Endothelial cell of umbilical vein (primary cell): ENCODE measurements around the gene PSKH1. TPM values are rescaled to one million over a fixed set of nuclear protein-coding genes. Genes with fewer than 3 reads are reported as not detected.

Experiments used
- BruUV-seq: library from RNA; stranded (reverse); fragments of 400-500 nt; replicated peaks from 2 replicates; lab custom pipeline; 2021; lab: Mats Ljungman, UMichigan
- CTCF ChIA-PET: fragments of 300-600, 350-600 bp; sonication (Branson Sonifier 250); formaldehyde crosslinking; loops from one replicate; lab custom pipeline; 2021; ENCODE audit warnings: antibody characterized with exemption, inconsistent platforms; lab: Charles Lee
- POLR2A ChIA-PET: fragments of 300-600, 350-600 bp; sonication (Branson Sonifier 250); formaldehyde crosslinking; loops from one replicate; lab custom pipeline; 2021; ENCODE audit warnings: antibody characterized with exemption, inconsistent platforms; lab: Charles Lee
- DNase-seq: peaks from one replicate; pipeline ENCODE4 v3.0.0-alpha.2; 2011; ENCODE audit warnings: low read depth, low spot score
- FAIRE-seq: peaks from 2 replicates; lab custom pipeline; 2011; peaks lifted over from hg19 to GRCh38; lab: Jason Lieb, UNC
- H2AFZ ChIP-seq: 2 replicates; pipeline ENCODE4 v1.6.0; 2012; ENCODE audit warnings: low read depth, low read length, control low read depth, inconsistent platforms
- H3K27ac ChIP-seq: 2 replicates; pipeline ENCODE4 v1.5.1; 2011; ENCODE audit warnings: low read depth, mild to moderate bottlenecking, control low read depth, low read length, moderate library complexity; ENCODE audit not compliant: insufficient read depth
- H3K27me3 ChIP-seq, 2 experiments: 2 replicates each; pipeline versions ENCODE4 v1.6.0 to v1.6.1; 2011; ENCODE audit warnings: low read length in 2 of 2, mixed read lengths in 1 of 2; ENCODE audit not compliant: control insufficient read depth in 2 of 2, insufficient read depth in 2 of 2
- H3K36me3 ChIP-seq, 2 experiments: 2 replicates in 1 of 2; 3 replicates in 1 of 2; pipeline ENCODE4 v1.5.1; 2011; ENCODE audit warnings: low read length in 2 of 2, mild to moderate bottlenecking in 1 of 2, moderate library complexity in 1 of 2; ENCODE audit not compliant: control insufficient read depth in 2 of 2, insufficient read depth in 2 of 2; ENCODE audit errors: extremely low read depth in 1 of 2
- H3K4me1 ChIP-seq: 3 replicates; pipeline ENCODE4 v1.5.1; 2011; ENCODE audit warnings: mild to moderate bottlenecking, low read length; ENCODE audit not compliant: control insufficient read depth, insufficient read depth; ENCODE audit errors: extremely low read depth
- H3K4me2 ChIP-seq: 2 replicates; pipeline ENCODE4 v1.6.1; 2011; ENCODE audit warnings: low read length, control low read depth, mixed read lengths; ENCODE audit not compliant: insufficient read depth
- H3K4me3 ChIP-seq, 3 experiments: fragments of 200-600 bp in 1 of 3; sonication (generic), shearing (Covaris generic) in 1 of 3; replicated peaks in 1 of 3; 2 replicates each; pipeline ENCODE4 v1.5.1; 2011 to 2016; ENCODE audit warnings: control low read depth in 3 of 3, low read length in 3 of 3, mild to moderate bottlenecking in 2 of 3, inconsistent platforms in 1 of 3, low read depth in 1 of 3, moderate library complexity in 1 of 3; ENCODE audit not compliant: insufficient read depth in 1 of 3
- H3K79me2 ChIP-seq: 2 replicates; pipeline ENCODE4 v1.6.0; 2012; ENCODE audit warnings: low read length, inconsistent platforms; ENCODE audit not compliant: control insufficient read depth, insufficient read depth
- H3K9ac ChIP-seq: replicated peaks from 2 replicates; pipeline ENCODE3; 2011; ENCODE audit warnings: low read length, control low read depth; ENCODE audit not compliant: insufficient read depth; ENCODE audit errors: extremely low read depth
- H3K9me1 ChIP-seq: replicated peaks from 3 replicates; pipeline ENCODE4 v1.6.0; 2011; ENCODE audit warnings: mild to moderate bottlenecking, low read length; ENCODE audit not compliant: control insufficient read depth, insufficient read depth; ENCODE audit errors: extremely low read depth
- H3K9me3 ChIP-seq: replicated peaks from 2 replicates; pipeline ENCODE4 v1.5.1; 2012; ENCODE audit warnings: low read length, inconsistent platforms; ENCODE audit not compliant: control insufficient read depth, insufficient read depth
- H4K20me1 ChIP-seq: replicated peaks from 2 replicates; pipeline ENCODE3; 2011; ENCODE audit warnings: mild to moderate bottlenecking, low read length; ENCODE audit not compliant: control insufficient read depth, insufficient read depth; ENCODE audit errors: extremely low read depth
- EZH2 ChIP-seq: IDR thresholded peaks from 2 replicates; pipeline ENCODE4 v1.6.1; 2012; ENCODE audit warnings: borderline replicate concordance, low read depth, mild to moderate bottlenecking, moderate library complexity, low read length, inconsistent platforms; ENCODE audit not compliant: severe bottlenecking
- FOS ChIP-seq: IDR thresholded peaks from 2 replicates; pipeline ENCODE4 v1.6.1; 2011; ENCODE audit warnings: mild to moderate bottlenecking, low read length, moderate library complexity, borderline replicate concordance; ENCODE audit not compliant: insufficient read depth
- GATA2 ChIP-seq: IDR thresholded peaks from 2 replicates; pipeline ENCODE4 v1.7.0; 2011; ENCODE audit warnings: low read depth, mild to moderate bottlenecking, moderate library complexity, mixed read lengths, low read length; ENCODE audit not compliant: insufficient read length, insufficient read depth
- JUN ChIP-seq: IDR thresholded peaks from 2 replicates; pipeline ENCODE4 v1.6.1; 2011; ENCODE audit warnings: borderline replicate concordance, low read depth; ENCODE audit not compliant: insufficient read length, insufficient read depth
- MYC ChIP-seq: IDR thresholded peaks from one replicate; pipeline ENCODE4 v1.6.1; 2011; ENCODE audit warnings: mild to moderate bottlenecking, low read depth, low read length
- POLR2A ChIP-seq: IDR thresholded peaks from 2 replicates; pipeline ENCODE4 v1.6.1; 2012; ENCODE audit warnings: low read depth, mild to moderate bottlenecking, control low read depth, low read length
- POLR2AphosphoS5 ChIP-seq: IDR thresholded peaks from 2 replicates; pipeline ENCODE4 v1.6.1; 2012; ENCODE audit warnings: low read depth, mild to moderate bottlenecking, control low read depth, low read length, moderate library complexity; ENCODE audit not compliant: insufficient read depth
- dilution Hi-C: fragments of 300-500 bp; cut with MboI; formaldehyde crosslinking; loops from one replicate; pipeline ENCODE4 v1.15.0; 2019; ENCODE audit warnings: low sequenced_read_pairs; ENCODE audit not compliant: extremely low pct_ligation_motif_present
- intact Hi-C: fragments of 100-400 bp; cut with micrococcal nuclease; formaldehyde crosslinking; loops from one replicate; pipeline ENCODE4 v1.10.0; 2022
- polyA plus RNA-seq, 4 experiments: library from polyadenylated mRNA; depleted of rRNA in 3 of 4; stranded (reverse) in 3 of 4; unstranded in 1 of 4; fragments of >200 nt; gene quantifications; 2 replicates each; pipeline versions ENCODE4 v1.2.1 to v1.2.3, GENCODE V29; 2011 to 2012; ENCODE audit warnings: missing spikeins in 1 of 4
- total RNA-seq: library from RNA; stranded (reverse); gene quantifications from 2 replicates; pipeline ENCODE4 v1.2.3, GENCODE V29; 2021
- TF ChIP-seq, protein P1 (sequence below): IDR thresholded peaks from 2 replicates; pipeline ENCODE4 v1.6.1; 2011; ENCODE audit not compliant: insufficient read depth, insufficient read length
- TF ChIP-seq, protein P2 (sequence below), 2 donors: IDR thresholded peaks; 1 replicate in 1 of 2; 2 replicates in 1 of 2; pipeline ENCODE4 v1.5.1; 2011; ENCODE audit warnings: low read length in 2 of 2, mild to moderate bottlenecking in 2 of 2, moderate library complexity in 2 of 2, control low read depth in 1 of 2, inconsistent platforms in 1 of 2, low read depth in 1 of 2; ENCODE audit not compliant: insufficient read depth in 1 of 2; ENCODE audit errors: extremely low read depth in 1 of 2

PSKH1 gene
- total and polyA plus RNA-seq, 2 donors (not counting 3 experiments of a cell fraction or from before 2014, with no cell fraction given), result 25.9 to 42.6 TPM

DNA sequence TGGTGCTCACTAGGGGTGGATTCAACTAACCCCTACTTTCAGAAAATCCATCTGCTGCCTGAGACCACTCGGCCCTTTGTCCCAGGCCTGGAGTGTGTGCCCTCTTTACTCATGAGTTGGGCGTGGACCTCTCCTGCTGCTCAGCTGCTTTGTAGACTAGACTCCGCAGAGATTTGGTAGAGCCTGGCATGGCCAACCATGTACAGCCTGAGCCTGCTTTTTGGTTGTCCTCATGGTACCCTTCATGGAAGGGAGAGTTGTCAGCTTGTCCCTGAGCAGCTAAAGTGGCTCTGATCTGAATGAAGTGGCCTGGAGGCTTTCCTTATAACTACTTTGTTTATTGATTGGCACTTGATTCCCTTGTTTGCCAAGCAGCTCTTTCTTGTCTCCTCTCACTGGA lies 18.7 kb upstream of the PSKH1 start:
- no peak overlapping the region for H2AFZ ChIP-seq
- H3K27ac ChIP-seq, result no peak overlapping the region
- peak overlapping the region; percentile 79 for H3K4me2 ChIP-seq
- TF ChIP-seq FOS, result no peak
- no peak for FAIRE-seq
- dilution Hi-C loops, result no loop called here
- CTCF ChIA-PET, result interaction anchor here (0.7 to 3.2 kb wide), 4 partner anchors 9 to 68 kb away, joined by 3 to 18 read pairs (median 4); no protein-coding TSS in a partner anchor
- peak overlapping the region; percentile 91 for H3K9ac ChIP-seq
- POLR2A ChIA-PET, result no interaction called here
- no peaks in the 10 kb centered on the region for H3K9me3 ChIP-seq
- no peaks in the 10 kb centered on the region for H3K27me3 ChIP-seq
- no peak for DNase-seq
- peaks cover 21 to 49% of the 10 kb centered on the region in 2 experiments for H3K36me3 ChIP-seq
- peaks cover 35% of the 10 kb centered on the region for H3K79me2 ChIP-seq
- intact Hi-C loops, result no loop called here
- peak overlapping the region in 1 of 3 experiments; percentile 79 for H3K4me3 ChIP-seq
- no TSS peak for BruUV-seq
- no peaks in the 10 kb centered on the region for H4K20me1 ChIP-seq
- no peaks in the 10 kb centered on the region for H3K9me1 ChIP-seq
- peaks cover 15% of the 10 kb centered on the region for H3K4me1 ChIP-seq

DNA sequence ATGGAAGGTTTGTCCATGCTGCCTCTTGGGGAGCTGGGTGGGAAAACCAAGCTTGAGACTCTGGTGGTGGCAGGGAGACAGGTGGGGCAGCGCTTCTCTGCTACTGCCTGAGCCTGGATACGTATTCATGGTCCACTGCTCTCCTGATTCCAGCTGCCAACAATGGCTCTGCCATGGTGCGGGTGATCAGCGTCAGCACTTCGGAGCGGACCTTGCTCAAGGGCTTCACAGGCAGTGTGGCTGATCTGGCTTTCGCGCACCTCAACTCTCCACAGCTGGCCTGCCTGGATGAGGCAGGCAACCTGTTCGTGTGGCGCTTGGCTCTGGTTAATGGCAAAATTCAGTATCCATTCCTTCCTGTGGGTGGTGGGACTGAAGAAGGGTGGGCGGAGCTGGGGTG lies 16.0 kb upstream of the PSKH1 start:
- DNase-seq, result no peak
- ChIA-PET CTCF (interaction anchor here (1.0 kb wide), 1 partner anchor 59 kb away, joined by 3 read pairs; the partner anchor contains the start of gene PSMB10), POLR2A (no interaction called here)
- H4K20me1 ChIP-seq, result no peaks in the 10 kb centered on the region
- H3K27me3 ChIP-seq, result no peaks in the 10 kb centered on the region
- no peaks in the 10 kb centered on the region for H3K9me3 ChIP-seq
- no peak for TF ChIP-seq MYC
- TF ChIP-seq GATA2, result no peak
- TF ChIP-seq POLR2AphosphoS5, result no peak
- TF ChIP-seq JUN, result no peak
- no peak for TF ChIP-seq FOS
- TF ChIP-seq, protein P1, sequence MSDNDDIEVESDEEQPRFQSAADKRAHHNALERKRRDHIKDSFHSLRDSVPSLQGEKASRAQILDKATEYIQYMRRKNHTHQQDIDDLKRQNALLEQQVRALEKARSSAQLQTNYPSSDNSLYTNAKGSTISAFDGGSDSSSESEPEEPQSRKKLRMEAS, result no peak
- TF ChIP-seq EZH2, result no peak
- TF ChIP-seq POLR2A, result no peak
- TF ChIP-seq, protein P2, sequence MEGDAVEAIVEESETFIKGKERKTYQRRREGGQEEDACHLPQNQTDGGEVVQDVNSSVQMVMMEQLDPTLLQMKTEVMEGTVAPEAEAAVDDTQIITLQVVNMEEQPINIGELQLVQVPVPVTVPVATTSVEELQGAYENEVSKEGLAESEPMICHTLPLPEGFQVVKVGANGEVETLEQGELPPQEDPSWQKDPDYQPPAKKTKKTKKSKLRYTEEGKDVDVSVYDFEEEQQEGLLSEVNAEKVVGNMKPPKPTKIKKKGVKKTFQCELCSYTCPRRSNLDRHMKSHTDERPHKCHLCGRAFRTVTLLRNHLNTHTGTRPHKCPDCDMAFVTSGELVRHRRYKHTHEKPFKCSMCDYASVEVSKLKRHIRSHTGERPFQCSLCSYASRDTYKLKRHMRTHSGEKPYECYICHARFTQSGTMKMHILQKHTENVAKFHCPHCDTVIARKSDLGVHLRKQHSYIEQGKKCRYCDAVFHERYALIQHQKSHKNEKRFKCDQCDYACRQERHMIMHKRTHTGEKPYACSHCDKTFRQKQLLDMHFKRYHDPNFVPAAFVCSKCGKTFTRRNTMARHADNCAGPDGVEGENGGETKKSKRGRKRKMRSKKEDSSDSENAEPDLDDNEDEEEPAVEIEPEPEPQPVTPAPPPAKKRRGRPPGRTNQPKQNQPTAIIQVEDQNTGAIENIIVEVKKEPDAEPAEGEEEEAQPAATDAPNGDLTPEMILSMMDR (IDR thresholded peaks at IDR 0.05; ENCODE audit: extremely low read depth in 1 of 2, insufficient read depth in 1 of 2, low read depth in 1 of 2, low read length in 2 of 2), result no peak
- H3K79me2 ChIP-seq, result peaks cover 35% of the 10 kb centered on the region
- H3K9ac ChIP-seq, result no peak overlapping the region
- H3K4me3 ChIP-seq, result no peak overlapping the region
- peaks cover 15% of the 10 kb centered on the region for H3K4me1 ChIP-seq
- no peak overlapping the region for H2AFZ ChIP-seq
- H3K36me3 ChIP-seq, result peaks cover 16 to 62% of the 10 kb centered on the region in 2 experiments
- no peak overlapping the region for H3K4me2 ChIP-seq
- no peak for FAIRE-seq
- intact Hi-C loops (no loop called here), dilution Hi-C loops (no loop called here)
- H3K27ac ChIP-seq, result no peak overlapping the region
- H3K9me1 ChIP-seq, result no peaks in the 10 kb centered on the region
- BruUV-seq, result no TSS peak
